Cerebellar nuclear complex (tissue), 1 donor: ENCODE measurements around the gene SLC25A23.
A peak's percentile ranks its signal among the peaks of the same experiment; 100 is the strongest.

Experiments used
- DNase-seq, 2 experiments: peaks; one replicate each; lab custom pipeline; 2025; lab: John Stamatoyannopoulos, UW

SLC25A23 gene

GRCh38 chr19:6424939-6425731 lies 34.5 kb downstream of the SLC25A23 start:
- peak; percentile 100 for DNase-seq

- no peak for DNase-seq
Measured at GRCh38 chr19:6424195-6424938, 35.2 kb downstream of the SLC25A23 start, which contains the start of gene KHSRP. TSS of gene KHSRP (minus strand) at chr19:6424811. CDS start at chr19:6424701, 110 bp downstream.

- DNase-seq: no peak
Measured at GRCh38 chr19:6423499-6424194, 35.9 kb downstream of the SLC25A23 start.

GRCh38 chr19:6421075-6422014 lies 38.2 kb downstream of the SLC25A23 start:
- no peak for DNase-seq

- DNase-seq: no peak
Measured at GRCh38 chr19:6418562-6418932, 41.0 kb downstream of the SLC25A23 start.

- peak in 1 of 2 experiments; percentile 15 for DNase-seq
Measured at GRCh38 chr19:6417713-6418561, 41.7 kb downstream of the SLC25A23 start.

GRCh38 chr19:6416658-6417405 lies 42.8 kb downstream of the SLC25A23 start:
- no peak for DNase-seq

GRCh38 chr19:6415591-6416190 lies 43.9 kb downstream of the SLC25A23 start:
- DNase-seq: no peak

GRCh38 chr19:6414793-6415590 lies 44.6 kb downstream of the SLC25A23 start:
- DNase-seq: no peak

- DNase-seq: no peak
Measured at GRCh38 chr19:6413721-6414643, 45.6 kb downstream of the SLC25A23 start.

- no peak for DNase-seq
Measured at GRCh38 chr19:6413291-6413690, 46.3 kb downstream of the SLC25A23 start.

- no peak for DNase-seq
Measured at GRCh38 chr19:6412447-6413091, 47.0 kb downstream of the SLC25A23 start.

GRCh38 chr19:6412061-6412446 lies 47.5 kb downstream of the SLC25A23 start:
- DNase-seq: no peak

GRCh38 chr19:6409346-6409745 lies 50.2 kb downstream of the SLC25A23 start:
- DNase-seq: no peak

GRCh38 chr19:6406401-6406800 lies 53.2 kb downstream of the SLC25A23 start:
- no peak for DNase-seq

- DNase-seq: peak in 1 of 2 experiments; percentile 16
Measured at GRCh38 chr19:6402837-6403608, 56.6 kb downstream of the SLC25A23 start.
